HEK293 (cell line): ENCODE data around the gene TMEM256.
A peak's percentile ranks its signal among the peaks of the same experiment; 100 is the strongest.

Experiments used
- CTCF ChIA-PET: fragments of 350-600 bp; formaldehyde crosslinking; extraction: SDS; loops from one replicate; lab custom pipeline; 2021; ENCODE audit warnings: antibody characterized with exemption; lab: Yijun Ruan, JAX
- POLR2A ChIA-PET: fragments of 300-600 bp; formaldehyde crosslinking; extraction: SDS; loops from one replicate; lab custom pipeline; 2020; ENCODE audit warnings: antibody characterized with exemption, inconsistent platforms; lab: Yijun Ruan, JAX
- H3K27ac ChIP-seq: fragments of 200-500 bp; sonication (Bioruptor generic); 2 replicates; pipeline ENCODE4 v1.5.1; 2014; ENCODE audit warnings: low read depth, low read length, control low read depth, inconsistent platforms; ENCODE audit errors: extremely low read depth
- H3K36me3 ChIP-seq, 2 experiments: fragments of 200-500 bp in 1 of 2; sonication (Bioruptor generic) in 1 of 2; 1 replicate in 1 of 2; 2 replicates in 1 of 2; pipeline ENCODE4 v1.5.1; 2014 to 2017; ENCODE audit warnings: inconsistent platforms in 2 of 2, low read length in 2 of 2; ENCODE audit not compliant: control insufficient read depth in 2 of 2, insufficient read depth in 1 of 2
- H3K4me1 ChIP-seq: fragments of 200-500 bp; sonication (Bioruptor generic); 2 replicates; pipeline ENCODE4 v1.5.1; 2014; ENCODE audit warnings: mild to moderate bottlenecking, low read length, inconsistent platforms; ENCODE audit not compliant: control insufficient read depth, insufficient read depth
- H3K4me3 ChIP-seq: 2 replicates; pipeline ENCODE4 v1.5.1; 2011; ENCODE audit warnings: low read depth, mild to moderate bottlenecking, control low read depth, low read length, moderate library complexity
- H3K9me3 ChIP-seq: fragments of 200-500 bp; sonication (Bioruptor generic); 2 replicates; pipeline ENCODE4 v1.5.1; 2014; ENCODE audit warnings: low read depth, low read length, inconsistent platforms; ENCODE audit not compliant: control insufficient read depth, insufficient read depth
- BCL11A ChIP-seq: fragments of 450-650 bp; formaldehyde crosslinking; IDR thresholded peaks from 2 replicates; pipeline ENCODE4 v1.5.1; 2016; ENCODE audit warnings: low read depth, missing biosample characterization, missing genetic modification characterization
- BCL11B ChIP-seq: fragments of 450-650 bp; formaldehyde crosslinking; IDR thresholded peaks from 2 replicates; pipeline ENCODE4 v1.5.1; 2016; ENCODE audit warnings: low read depth, missing biosample characterization, missing genetic modification characterization
- HOXD13 ChIP-seq: sonication (generic); formaldehyde crosslinking; IDR thresholded peaks from 2 replicates; pipeline ENCODE4 v1.8.0; 2022; ENCODE audit warnings: missing genetic modification reagents, borderline replicate concordance
- IKZF3 ChIP-seq: fragments of 450-650 bp; IDR thresholded peaks from 2 replicates; pipeline ENCODE4 v1.5.0; 2018; ENCODE audit warnings: missing biosample characterization, mild to moderate bottlenecking, missing genetic modification characterization, moderate library complexity
- KLF16 ChIP-seq: fragments of 450-650 bp; formaldehyde crosslinking; IDR thresholded peaks from 2 replicates; pipeline ENCODE4 v1.5.1; 2017; ENCODE audit warnings: missing biosample characterization, missing genetic modification characterization
- KLF9 ChIP-seq: fragments of 450-650 bp; formaldehyde crosslinking; IDR thresholded peaks from 2 replicates; pipeline ENCODE4 v1.5.1; 2016; ENCODE audit warnings: missing biosample characterization, missing genetic modification characterization, low read depth
- SP2 ChIP-seq: fragments of 450-650 bp; formaldehyde crosslinking; IDR thresholded peaks from 2 replicates; pipeline ENCODE4 v1.5.1; 2016; ENCODE audit warnings: missing biosample characterization, missing genetic modification characterization
- TSHZ1 ChIP-seq: fragments of 450-650 bp; formaldehyde crosslinking; IDR thresholded peaks from 2 replicates; pipeline ENCODE4 v1.5.1; 2016; ENCODE audit warnings: missing biosample characterization, missing genetic modification characterization, borderline replicate concordance
- YY1 ChIP-seq: fragments of 450-650 bp; formaldehyde crosslinking; IDR thresholded peaks from 2 replicates; pipeline ENCODE4 v1.5.1; 2018; ENCODE audit warnings: missing biosample characterization, missing genetic modification characterization
- ZBTB26 ChIP-seq: fragments of 450-650 bp; formaldehyde crosslinking; optimal IDR thresholded peaks from 2 replicates; pipeline ENCODE3; 2016; ENCODE audit warnings: missing biosample characterization, mild to moderate bottlenecking, missing genetic modification characterization
- ZFP69B ChIP-seq: fragments of 450-650 bp; formaldehyde crosslinking; IDR thresholded peaks from 2 replicates; pipeline ENCODE4 v1.5.1; 2016; ENCODE audit warnings: missing biosample characterization, missing genetic modification characterization
- ZIC2 ChIP-seq: fragments of 450-650 bp; formaldehyde crosslinking; IDR thresholded peaks from 2 replicates; pipeline ENCODE4 v1.5.1; 2016; ENCODE audit warnings: missing biosample characterization, missing genetic modification characterization
- ZNF112 ChIP-seq: fragments of 450-650 bp; formaldehyde crosslinking; IDR thresholded peaks from 2 replicates; pipeline ENCODE4 v1.5.0; 2017; ENCODE audit warnings: missing biosample characterization, missing genetic modification characterization
- ZNF140 ChIP-seq: fragments of 450-650 bp; formaldehyde crosslinking; IDR thresholded peaks from 2 replicates; pipeline ENCODE4 v1.5.1; 2016; ENCODE audit warnings: missing biosample characterization, missing genetic modification characterization
- ZNF24 ChIP-seq: fragments of 450-650 bp; formaldehyde crosslinking; IDR thresholded peaks from 2 replicates; pipeline ENCODE4 v1.5.1; 2016; ENCODE audit warnings: missing biosample characterization, missing genetic modification characterization
- ZNF292 ChIP-seq: fragments of 450-650 bp; formaldehyde crosslinking; IDR thresholded peaks from 2 replicates; pipeline ENCODE4 v1.5.1; 2016; ENCODE audit warnings: low read depth, missing biosample characterization, missing genetic modification characterization, borderline replicate concordance
- ZNF311 ChIP-seq: fragments of 450-650 bp; formaldehyde crosslinking; IDR thresholded peaks from 2 replicates; pipeline ENCODE4 v1.5.1; 2017; ENCODE audit warnings: missing biosample characterization, missing genetic modification characterization, borderline replicate concordance
- ZNF394 ChIP-seq: fragments of 450-650 bp; formaldehyde crosslinking; IDR thresholded peaks from 2 replicates; pipeline ENCODE4 v1.5.1; 2016; ENCODE audit warnings: missing biosample characterization, missing genetic modification characterization, mild to moderate bottlenecking, moderate library complexity, borderline replicate concordance
- ZNF48 ChIP-seq: fragments of 450-650 bp; formaldehyde crosslinking; IDR thresholded peaks from 2 replicates; pipeline ENCODE4 v1.5.1; 2016; ENCODE audit warnings: missing biosample characterization, missing genetic modification characterization
- ZNF501 ChIP-seq: fragments of 450-650 bp; formaldehyde crosslinking; IDR thresholded peaks from 2 replicates; pipeline ENCODE4 v1.5.1; 2016; ENCODE audit warnings: missing biosample characterization, missing genetic modification characterization
- ZNF645 ChIP-seq: fragments of 450-650 bp; formaldehyde crosslinking; IDR thresholded peaks from 2 replicates; pipeline ENCODE4; 2016; ENCODE audit warnings: missing biosample characterization, missing genetic modification characterization
- ZNF692 ChIP-seq: fragments of 450-650 bp; formaldehyde crosslinking; IDR thresholded peaks from 2 replicates; pipeline ENCODE4 v1.5.1; 2016; ENCODE audit warnings: missing biosample characterization, missing genetic modification characterization
- ZXDB ChIP-seq: fragments of 450-650 bp; formaldehyde crosslinking; IDR thresholded peaks from 2 replicates; pipeline ENCODE4 v1.5.1; 2016; ENCODE audit warnings: missing biosample characterization, missing genetic modification characterization
- TF ChIP-seq, protein P1 (sequence below): fragments of 450-650 bp; formaldehyde crosslinking; IDR thresholded peaks from 2 replicates; pipeline ENCODE4 v1.5.1; 2016; ENCODE audit warnings: missing biosample characterization, missing genetic modification characterization, low read depth

Gene TMEM256

DNA sequence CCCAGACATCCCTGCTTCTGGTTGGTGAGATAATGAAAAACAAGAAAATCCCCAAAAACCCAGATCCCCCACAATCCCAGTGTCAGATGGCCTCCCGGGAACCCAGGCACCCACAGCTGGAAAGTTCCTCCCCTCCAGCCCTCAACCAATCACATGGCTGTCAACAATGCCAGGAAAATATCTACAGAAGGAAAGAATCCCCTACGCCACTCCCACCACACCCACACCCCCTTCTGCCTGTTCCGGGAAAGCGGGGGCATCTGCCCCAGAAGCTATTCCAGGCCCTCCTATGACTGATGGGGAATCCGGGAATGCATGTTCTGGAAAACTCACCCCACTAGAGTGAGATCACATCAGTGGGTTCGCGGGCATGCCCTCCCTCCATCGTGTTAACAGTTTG, 47.1 kb downstream of the TMEM256 start:
- Histone ChIP-seq H3K9me3 (no peaks in the 10 kb centered on the region), H3K36me3 (no peaks in the 10 kb centered on the region), H3K27ac (no peak overlapping the region), H3K4me3 (no peak overlapping the region), H3K4me1 (peaks cover 3% of the 10 kb centered on the region)
- ChIA-PET POLR2A (interaction anchor here (0.6 to 3.4 kb wide), 7 partner anchors 27 to 312 kb away, joined by 3 to 29 read pairs (median 6); partner anchors contain the start of gene TMEM256), CTCF (interaction anchor here (0.7 to 4.3 kb wide), 29 partner anchors 9 to 332 kb away, joined by 3 to 87 read pairs (median 8); partner anchors contain the start of genes CHRNB1, FGF11, SENP3 and SLC35G6)
- no peak for TF ChIP-seq KLF9
- no peak for TF ChIP-seq ZNF112 (tag by site-specific recombination)
- no peak for TF ChIP-seq SP2 (tag by site-specific recombination)
- no peak for TF ChIP-seq ZNF292
- no peak for TF ChIP-seq IKZF3 (tag by site-specific recombination)
- no peak for TF ChIP-seq BCL11A
- TF ChIP-seq ZXDB (tag by site-specific recombination), result no peak
- no peak for TF ChIP-seq ZBTB26 (tag by site-specific recombination)
- no peak for TF ChIP-seq ZNF140 (tag by site-specific recombination)

GRCh38 chr17:7356072-7356549, 47.8 kb downstream of the TMEM256 start:
- H3K27ac ChIP-seq, result no peak overlapping the region
- H3K4me1 ChIP-seq, result peaks cover 5% of the 10 kb centered on the region
- ChIA-PET POLR2A (interaction anchor here (0.9 to 3.4 kb wide), 11 partner anchors 26 to 227 kb away, joined by 3 to 29 read pairs (median 4); partner anchors contain the start of genes CHRNB1, MPDU1, PLSCR3 and TMEM256), CTCF (interaction anchor here (0.6 to 4.3 kb wide), 49 partner anchors 10 to 1881 kb away, joined by 3 to 87 read pairs (median 6); partner anchors contain the start of genes ACAP1, CHRNB1, FGF11 and NEURL4)
- no peaks in the 10 kb centered on the region for H3K36me3 ChIP-seq
- no peak overlapping the region for H3K4me3 ChIP-seq
- H3K9me3 ChIP-seq, result no peaks in the 10 kb centered on the region
- TF ChIP-seq ZNF501 (tag by site-specific recombination) (peak; percentile 55; the same call in 1 of the 2 replicates), ZNF48 (no peak), ZNF394 (tag by site-specific recombination) (peak; percentile 35; the same call in 1 of the 2 replicates), IKZF3 (tag by site-specific recombination) (peak; percentile 66), ZNF692 (tag by site-specific recombination) (peak; percentile 69; the same call in 1 of the 2 replicates), BCL11B (tag by site-specific recombination) (no peak), KLF16 (tag by site-specific recombination) (peak; percentile 86), ZIC2 (peak; percentile 65), TSHZ1 (tag by site-specific recombination) (no peak), SP2 (tag by site-specific recombination) (peak; percentile 30; the same call in 1 of the 2 replicates), YY1 (tag by site-specific recombination) (no peak), ZNF24 (peak; percentile 53; the same call in 1 of the 2 replicates), HOXD13 (no peak), ZFP69B (tag by site-specific recombination) (peak; percentile 63), ZNF311 (tag by site-specific recombination) (no peak), ZNF645 (tag by site-specific recombination) (no peak)
- TF ChIP-seq, protein P1, sequence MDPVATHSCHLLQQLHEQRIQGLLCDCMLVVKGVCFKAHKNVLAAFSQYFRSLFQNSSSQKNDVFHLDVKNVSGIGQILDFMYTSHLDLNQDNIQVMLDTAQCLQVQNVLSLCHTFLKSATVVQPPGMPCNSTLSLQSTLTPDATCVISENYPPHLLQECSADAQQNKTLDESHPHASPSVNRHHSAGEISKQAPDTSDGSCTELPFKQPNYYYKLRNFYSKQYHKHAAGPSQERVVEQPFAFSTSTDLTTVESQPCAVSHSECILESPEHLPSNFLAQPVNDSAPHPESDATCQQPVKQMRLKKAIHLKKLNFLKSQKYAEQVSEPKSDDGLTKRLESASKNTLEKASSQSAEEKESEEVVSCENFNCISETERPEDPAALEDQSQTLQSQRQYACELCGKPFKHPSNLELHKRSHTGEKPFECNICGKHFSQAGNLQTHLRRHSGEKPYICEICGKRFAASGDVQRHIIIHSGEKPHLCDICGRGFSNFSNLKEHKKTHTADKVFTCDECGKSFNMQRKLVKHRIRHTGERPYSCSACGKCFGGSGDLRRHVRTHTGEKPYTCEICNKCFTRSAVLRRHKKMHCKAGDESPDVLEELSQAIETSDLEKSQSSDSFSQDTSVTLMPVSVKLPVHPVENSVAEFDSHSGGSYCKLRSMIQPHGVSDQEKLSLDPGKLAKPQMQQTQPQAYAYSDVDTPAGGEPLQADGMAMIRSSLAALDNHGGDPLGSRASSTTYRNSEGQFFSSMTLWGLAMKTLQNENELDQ, result no peak
